Esophagus muscularis mucosa (tissue), 4 donors: Measurements from ENCODE around the gene AIG1.

Experiments
- EP300 ChIP-seq: sonication (generic); formaldehyde crosslinking; IDR thresholded peaks from one replicate; pipeline ENCODE4 v1.6.1; 2017; ENCODE audit warnings: antibody characterized with exemption
- POLR2A ChIP-seq: fragments of 450-650 bp; IDR thresholded peaks from one replicate; pipeline ENCODE4 v1.6.1; 2017; ENCODE audit warnings: antibody characterized with exemption, moderate library complexity, mild to moderate bottlenecking, low read depth
- POLR2AphosphoS5 ChIP-seq, 2 donors: sonication (generic); formaldehyde crosslinking; IDR thresholded peaks; one replicate each; pipeline ENCODE4 v1.6.1; 2017; ENCODE audit warnings: antibody characterized with exemption in 2 of 2
- TF ChIP-seq, protein P1 (sequence below), 3 experiments: fragments of 200-600 bp in 2 of 3; fragments of 450-650 bp in 1 of 3; sonication (generic) in 2 of 3; IDR thresholded peaks; one replicate each; pipeline ENCODE4 v1.5.1; 2017 to 2019; ENCODE audit warnings: antibody characterized with exemption in 3 of 3, mild to moderate bottlenecking in 2 of 3, moderate library complexity in 1 of 3

DNA sequence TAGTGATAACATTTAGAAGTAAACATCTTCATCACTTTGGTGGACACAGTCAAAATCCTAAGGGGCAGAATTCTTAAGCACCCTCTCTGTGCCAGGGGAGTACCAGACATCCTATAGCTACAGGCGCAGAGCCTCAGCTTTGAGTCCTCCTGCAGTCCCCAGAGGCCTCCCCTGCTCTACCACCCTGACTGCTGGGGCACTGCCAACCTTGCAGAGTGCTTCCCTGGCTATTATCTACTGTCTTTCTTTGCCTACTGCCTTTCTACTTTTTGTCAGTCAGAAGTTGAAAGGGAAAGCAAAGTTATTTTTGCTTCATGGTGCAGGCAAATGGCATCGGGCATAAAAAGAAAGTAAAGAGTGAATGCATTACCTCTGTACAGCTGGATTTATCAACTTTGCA lies 80.1 kb downstream of the AIG1 start:
- TF ChIP-seq, protein P1, sequence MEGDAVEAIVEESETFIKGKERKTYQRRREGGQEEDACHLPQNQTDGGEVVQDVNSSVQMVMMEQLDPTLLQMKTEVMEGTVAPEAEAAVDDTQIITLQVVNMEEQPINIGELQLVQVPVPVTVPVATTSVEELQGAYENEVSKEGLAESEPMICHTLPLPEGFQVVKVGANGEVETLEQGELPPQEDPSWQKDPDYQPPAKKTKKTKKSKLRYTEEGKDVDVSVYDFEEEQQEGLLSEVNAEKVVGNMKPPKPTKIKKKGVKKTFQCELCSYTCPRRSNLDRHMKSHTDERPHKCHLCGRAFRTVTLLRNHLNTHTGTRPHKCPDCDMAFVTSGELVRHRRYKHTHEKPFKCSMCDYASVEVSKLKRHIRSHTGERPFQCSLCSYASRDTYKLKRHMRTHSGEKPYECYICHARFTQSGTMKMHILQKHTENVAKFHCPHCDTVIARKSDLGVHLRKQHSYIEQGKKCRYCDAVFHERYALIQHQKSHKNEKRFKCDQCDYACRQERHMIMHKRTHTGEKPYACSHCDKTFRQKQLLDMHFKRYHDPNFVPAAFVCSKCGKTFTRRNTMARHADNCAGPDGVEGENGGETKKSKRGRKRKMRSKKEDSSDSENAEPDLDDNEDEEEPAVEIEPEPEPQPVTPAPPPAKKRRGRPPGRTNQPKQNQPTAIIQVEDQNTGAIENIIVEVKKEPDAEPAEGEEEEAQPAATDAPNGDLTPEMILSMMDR (IDR thresholded peaks at IDR 0.05), result no peak
- no peak for TF ChIP-seq POLR2A
- TF ChIP-seq POLR2AphosphoS5 (IDR thresholded peaks at IDR 0.05), result no peak
- TF ChIP-seq EP300, result no peak
